Tibial nerve (tissue), 3 donors: ENCODE results near the gene GOLGA6C.
"Not testable (repeated sequence)": the region's sequence is repeated elsewhere in the genome, so short reads cannot be mapped to it uniquely, and the experiment has no call there.

ENCODE experiments used
- POLR2A ChIP-seq, 2 donors: fragments of 450-650 bp; IDR thresholded peaks; one replicate each; pipeline ENCODE4 v1.6.1; 2017; ENCODE audit warnings: antibody characterized with exemption in 2 of 2, mild to moderate bottlenecking in 2 of 2, moderate library complexity in 2 of 2
- TF ChIP-seq, protein P1 (sequence below), 5 experiments: fragments of 200-600 bp in 3 of 5; fragments of 450-650 bp in 2 of 5; sonication (generic) in 3 of 5; IDR thresholded peaks; one replicate each; pipeline ENCODE4 v1.5.1; 2016 to 2019; ENCODE audit warnings: antibody characterized with exemption in 5 of 5, mild to moderate bottlenecking in 3 of 5, moderate library complexity in 2 of 5

DNA sequence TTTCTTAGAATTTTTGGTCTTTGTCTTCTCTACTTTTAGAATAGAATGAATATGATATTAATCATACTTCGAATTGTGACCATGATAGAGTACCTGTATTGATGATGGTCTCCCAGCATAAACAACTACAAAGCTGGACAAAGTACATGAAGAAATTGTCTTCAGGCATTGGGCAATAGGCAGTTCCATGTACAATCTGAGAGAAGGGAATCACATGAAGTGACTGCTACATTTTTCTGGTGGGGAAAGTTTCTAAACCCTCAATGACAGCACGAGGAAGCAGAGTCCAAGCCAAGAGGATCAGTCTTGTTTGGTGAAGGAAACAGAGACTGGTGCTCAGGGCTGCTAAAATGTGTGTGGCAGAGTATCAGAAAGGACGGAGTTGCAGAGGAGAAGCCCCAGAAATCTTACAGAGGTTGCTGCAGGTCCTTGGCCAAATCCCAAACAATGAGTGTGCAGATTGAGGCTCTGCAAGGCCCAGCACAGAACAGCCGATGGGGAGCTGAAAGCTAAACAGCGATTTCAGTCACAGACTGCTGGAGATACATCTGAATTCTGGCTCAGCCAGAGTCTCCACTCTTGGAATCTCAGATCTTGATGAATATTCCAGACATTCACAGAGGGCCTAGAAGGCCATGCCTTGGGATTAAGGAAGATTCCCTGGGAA, 61.2 kb downstream of the GOLGA6C start:
- TF ChIP-seq, protein P1, sequence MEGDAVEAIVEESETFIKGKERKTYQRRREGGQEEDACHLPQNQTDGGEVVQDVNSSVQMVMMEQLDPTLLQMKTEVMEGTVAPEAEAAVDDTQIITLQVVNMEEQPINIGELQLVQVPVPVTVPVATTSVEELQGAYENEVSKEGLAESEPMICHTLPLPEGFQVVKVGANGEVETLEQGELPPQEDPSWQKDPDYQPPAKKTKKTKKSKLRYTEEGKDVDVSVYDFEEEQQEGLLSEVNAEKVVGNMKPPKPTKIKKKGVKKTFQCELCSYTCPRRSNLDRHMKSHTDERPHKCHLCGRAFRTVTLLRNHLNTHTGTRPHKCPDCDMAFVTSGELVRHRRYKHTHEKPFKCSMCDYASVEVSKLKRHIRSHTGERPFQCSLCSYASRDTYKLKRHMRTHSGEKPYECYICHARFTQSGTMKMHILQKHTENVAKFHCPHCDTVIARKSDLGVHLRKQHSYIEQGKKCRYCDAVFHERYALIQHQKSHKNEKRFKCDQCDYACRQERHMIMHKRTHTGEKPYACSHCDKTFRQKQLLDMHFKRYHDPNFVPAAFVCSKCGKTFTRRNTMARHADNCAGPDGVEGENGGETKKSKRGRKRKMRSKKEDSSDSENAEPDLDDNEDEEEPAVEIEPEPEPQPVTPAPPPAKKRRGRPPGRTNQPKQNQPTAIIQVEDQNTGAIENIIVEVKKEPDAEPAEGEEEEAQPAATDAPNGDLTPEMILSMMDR (IDR thresholded peaks at IDR 0.05) = not testable (repeated sequence)
- not testable (repeated sequence) for TF ChIP-seq POLR2A (IDR thresholded peaks at IDR 0.05)
